HepG2 (cell line): ENCODE data around the gene C10orf67.

Experiments used
- CTCF ChIP-seq: sonication (generic); formaldehyde crosslinking; IDR thresholded peaks from 2 replicates; pipeline ENCODE4 v1.5.0; 2020; ENCODE audit warnings: mild to moderate bottlenecking, missing genetic modification reagents, moderate library complexity
- EP300 ChIP-seq, 3 experiments: sonication (generic) in 1 of 3; formaldehyde crosslinking in 1 of 3; IDR thresholded peaks; 2 replicates each; pipeline versions ENCODE4 v1.5.1 to v1.6.1; 2011 to 2020; ENCODE audit warnings: low read depth in 2 of 3, low read length in 2 of 3, borderline replicate concordance in 1 of 3, improper control_type of control experiment in 1 of 3, mild to moderate bottlenecking in 1 of 3, missing genetic modification reagents in 1 of 3, moderate library complexity in 1 of 3
- HDAC6 ChIP-seq: fragments of 200-600 bp; sonication (generic); IDR thresholded peaks from 2 replicates; pipeline ENCODE4 v1.7.0; 2017; ENCODE audit warnings: mild to moderate bottlenecking, antibody characterized with exemption, low read length, low read depth
- KDM4B ChIP-seq: sonication (generic); formaldehyde crosslinking; IDR thresholded peaks from 2 replicates; pipeline ENCODE4 v1.4.0; 2020; ENCODE audit warnings: missing genetic modification reagents
- SMC3 ChIP-seq: IDR thresholded peaks from 2 replicates; pipeline ENCODE4 v1.6.1; 2011; ENCODE audit warnings: low read length, improper control_type of control experiment
- SNRNP70 ChIP-seq: fragments of 200-400 bp; formaldehyde crosslinking; IDR thresholded peaks from 2 replicates; pipeline ENCODE4 v1.6.1; 2017; ENCODE audit warnings: mild to moderate bottlenecking, low read depth, low read length, moderate library complexity
- ZFX ChIP-seq: sonication (generic); formaldehyde crosslinking; IDR thresholded peaks from 2 replicates; pipeline ENCODE4 v1.4.0; 2020; ENCODE audit warnings: mild to moderate bottlenecking, low read depth, missing genetic modification reagents, moderate library complexity
- ZNF20 ChIP-seq: sonication (generic); formaldehyde crosslinking; IDR thresholded peaks from 2 replicates; pipeline ENCODE4 v1.4.0; 2020; ENCODE audit warnings: mild to moderate bottlenecking, moderate library complexity, missing genetic modification reagents
- ZNF24 ChIP-seq: fragments of 450-650 bp; IDR thresholded peaks from 2 replicates; pipeline ENCODE4 v1.6.1; 2017; ENCODE audit warnings: antibody characterized with exemption, mild to moderate bottlenecking
- ZNF44 ChIP-seq: sonication (generic); formaldehyde crosslinking; IDR thresholded peaks from 2 replicates; pipeline ENCODE4 v1.5.1; 2020; ENCODE audit warnings: mild to moderate bottlenecking, missing genetic modification reagents
- ZNF572 ChIP-seq: sonication (generic); formaldehyde crosslinking; IDR thresholded peaks from 2 replicates; pipeline ENCODE4 v1.5.1; 2020; ENCODE audit warnings: mild to moderate bottlenecking, missing genetic modification reagents
- TF ChIP-seq, protein P1 (sequence below): sonication (generic); formaldehyde crosslinking; IDR thresholded peaks from 2 replicates; pipeline ENCODE4 v1.4.0; 2020; ENCODE audit warnings: missing genetic modification reagents
- TF ChIP-seq, protein P2 (sequence below): IDR thresholded peaks from 2 replicates; pipeline ENCODE4 v1.6.1; 2016; ENCODE audit warnings: mild to moderate bottlenecking, missing biosample characterization, missing genetic modification reagents

GRCh38 chr10:23368816-23369640, 24.4 kb upstream of the C10orf67 start:
- TF ChIP-seq ZNF24 (no peak), CTCF (CRISPR knock-in tag) (no peak), HDAC6 (no peak), ZNF572 (CRISPR knock-in tag) (no peak), EP300 (IDR thresholded peaks at IDR 0.05; ENCODE audit: low read depth in 2 of 2, low read length in 2 of 2) (no peak), EP300 (CRISPR knock-in tag; IDR thresholded peaks at IDR 0.05; ENCODE audit: borderline replicate concordance) (no peak), ZFX (no peak), ZNF44 (CRISPR knock-in tag) (no peak), ZNF20 (CRISPR knock-in tag) (no peak), KDM4B (CRISPR knock-in tag) (no peak), SMC3 (no peak), SNRNP70 (no peak)
- TF ChIP-seq, protein P1, sequence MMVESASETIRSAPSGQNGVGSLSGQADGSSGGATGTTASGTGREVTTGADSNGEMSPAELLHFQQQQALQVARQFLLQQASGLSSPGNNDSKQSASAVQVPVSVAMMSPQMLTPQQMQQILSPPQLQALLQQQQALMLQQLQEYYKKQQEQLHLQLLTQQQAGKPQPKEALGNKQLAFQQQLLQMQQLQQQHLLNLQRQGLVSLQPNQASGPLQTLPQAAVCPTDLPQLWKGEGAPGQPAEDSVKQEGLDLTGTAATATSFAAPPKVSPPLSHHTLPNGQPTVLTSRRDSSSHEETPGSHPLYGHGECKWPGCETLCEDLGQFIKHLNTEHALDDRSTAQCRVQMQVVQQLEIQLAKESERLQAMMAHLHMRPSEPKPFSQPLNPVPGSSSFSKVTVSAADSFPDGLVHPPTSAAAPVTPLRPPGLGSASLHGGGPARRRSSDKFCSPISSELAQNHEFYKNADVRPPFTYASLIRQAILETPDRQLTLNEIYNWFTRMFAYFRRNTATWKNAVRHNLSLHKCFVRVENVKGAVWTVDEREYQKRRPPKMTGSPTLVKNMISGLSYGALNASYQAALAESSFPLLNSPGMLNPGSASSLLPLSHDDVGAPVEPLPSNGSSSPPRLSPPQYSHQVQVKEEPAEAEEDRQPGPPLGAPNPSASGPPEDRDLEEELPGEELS (CRISPR knock-in tag), result no peak
- TF ChIP-seq, protein P2, sequence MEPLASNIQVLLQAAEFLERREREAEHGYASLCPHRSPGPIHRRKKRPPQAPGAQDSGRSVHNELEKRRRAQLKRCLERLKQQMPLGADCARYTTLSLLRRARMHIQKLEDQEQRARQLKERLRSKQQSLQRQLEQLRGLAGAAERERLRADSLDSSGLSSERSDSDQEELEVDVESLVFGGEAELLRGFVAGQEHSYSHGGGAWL (CRISPR knock-in tag), result no peak
